Karpas-422 (cell line): ENCODE data around the gene LINC01488. TPM values are rescaled to one million over a fixed set of nuclear protein-coding genes. Genes with fewer than 3 reads are reported as not detected.

Source experiments
- DNase-seq: peaks from one replicate; pipeline ENCODE4 v3.0.0-alpha.2; 2015
- H2AFZ ChIP-seq: fragments of 200-600 bp; sonication (generic); 2 replicates; pipeline ENCODE4 v1.6.1; 2014; ENCODE audit warnings: antibody characterized with exemption, low read length, mixed read lengths
- H3K27ac ChIP-seq: fragments of 200-600 bp; sonication (generic); 2 replicates; pipeline ENCODE4 v1.5.1; 2014; ENCODE audit warnings: mild to moderate bottlenecking, low read length, moderate library complexity
- H3K27me3 ChIP-seq: fragments of 200-600 bp; sonication (generic); 2 replicates; pipeline ENCODE4 v1.6.1; 2014; ENCODE audit warnings: low read length, mixed read lengths
- H3K36me3 ChIP-seq: fragments of 200-600 bp; sonication (generic); 2 replicates; pipeline ENCODE4 v1.6.1; 2014; ENCODE audit warnings: low read length, mixed read lengths; ENCODE audit not compliant: insufficient read depth
- H3K4me1 ChIP-seq: fragments of 200-600 bp; sonication (generic); 2 replicates; pipeline ENCODE4 v1.6.1; 2014; ENCODE audit warnings: mild to moderate bottlenecking, low read length, mixed read lengths
- H3K4me2 ChIP-seq: fragments of 200-600 bp; sonication (generic); 2 replicates; pipeline ENCODE4 v1.6.1; 2014; ENCODE audit warnings: low read length, low read depth, mild to moderate bottlenecking; ENCODE audit not compliant: poor library complexity, severe bottlenecking
- H3K4me3 ChIP-seq: fragments of 200-600 bp; sonication (generic); 2 replicates; pipeline ENCODE4 v1.5.1; 2014; ENCODE audit warnings: mild to moderate bottlenecking, antibody characterized with exemption, low read length, mixed read lengths
- H3K79me2 ChIP-seq: fragments of 200-600 bp; sonication (generic); 2 replicates; pipeline ENCODE4 v1.6.1; 2014; ENCODE audit warnings: mild to moderate bottlenecking, low read length, mixed read lengths
- H3K9ac ChIP-seq: fragments of 200-600 bp; sonication (generic); 2 replicates; pipeline ENCODE4 v1.6.0; 2014; ENCODE audit warnings: low read length
- H3K9me2 ChIP-seq: fragments of 200-600 bp; sonication (generic), shearing (Covaris generic); replicated peaks from 2 replicates; pipeline ENCODE4 v1.6.0; 2014; ENCODE audit warnings: mild to moderate bottlenecking, low read length, moderate library complexity; ENCODE audit not compliant: insufficient read depth
- H3K9me3 ChIP-seq: fragments of 300-700, 200-600 bp; sonication (generic); 2 replicates; pipeline ENCODE4 v1.6.1; 2014; ENCODE audit warnings: low read length, mixed read lengths
- H4K20me1 ChIP-seq: fragments of 200-600 bp; sonication (generic); 2 replicates; pipeline ENCODE4 v1.6.1; 2014; ENCODE audit warnings: mild to moderate bottlenecking, antibody characterized with exemption, low read length, low read depth; ENCODE audit not compliant: insufficient read depth
- total RNA-seq: library from RNA; depleted of rRNA; stranded (reverse); fragments of >200 nt; shearing (Covaris generic); gene quantifications from 2 replicates; pipeline ENCODE4 v1.2.3, GENCODE V29; 2014; ENCODE audit warnings: low replicate concordance

Gene LINC01488
- total RNA-seq, 1 experiment from 2014 or later, result not detected

DNA sequence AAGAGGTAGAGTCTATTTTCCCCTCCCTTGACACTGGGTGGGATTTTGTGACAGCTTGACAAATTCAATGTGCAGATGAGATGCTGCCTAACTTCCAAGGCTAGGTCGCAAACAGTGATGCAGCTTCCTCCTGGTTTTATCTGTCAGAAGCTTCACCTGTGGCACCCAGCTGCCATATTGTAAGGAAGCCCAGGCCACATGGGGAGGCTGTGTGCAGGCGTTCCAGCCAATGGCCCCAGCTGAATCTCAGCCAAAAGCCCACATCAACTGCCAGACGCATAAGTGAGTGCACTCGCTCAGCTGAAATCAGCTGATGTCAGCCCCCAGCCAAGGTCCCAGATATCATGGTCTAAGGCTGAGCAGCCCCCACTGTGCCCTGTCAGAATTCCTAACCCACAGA lies 24.8 kb upstream of the LINC01488 start:
- DNase-seq, result no peak
- Histone ChIP-seq H3K79me2 (no peaks in the 10 kb centered on the region), H3K4me3 (no peak overlapping the region), H3K9me3 (no peaks in the 10 kb centered on the region), H2AFZ (no peak overlapping the region), H3K36me3 (no peaks in the 10 kb centered on the region), H4K20me1 (no peaks in the 10 kb centered on the region), H3K4me1 (no peaks in the 10 kb centered on the region), H3K4me2 (no peak overlapping the region), H3K27me3 (no peaks in the 10 kb centered on the region), H3K9me2 (no peaks in the 10 kb centered on the region), H3K27ac (no peak overlapping the region), H3K9ac (no peak overlapping the region)

DNA sequence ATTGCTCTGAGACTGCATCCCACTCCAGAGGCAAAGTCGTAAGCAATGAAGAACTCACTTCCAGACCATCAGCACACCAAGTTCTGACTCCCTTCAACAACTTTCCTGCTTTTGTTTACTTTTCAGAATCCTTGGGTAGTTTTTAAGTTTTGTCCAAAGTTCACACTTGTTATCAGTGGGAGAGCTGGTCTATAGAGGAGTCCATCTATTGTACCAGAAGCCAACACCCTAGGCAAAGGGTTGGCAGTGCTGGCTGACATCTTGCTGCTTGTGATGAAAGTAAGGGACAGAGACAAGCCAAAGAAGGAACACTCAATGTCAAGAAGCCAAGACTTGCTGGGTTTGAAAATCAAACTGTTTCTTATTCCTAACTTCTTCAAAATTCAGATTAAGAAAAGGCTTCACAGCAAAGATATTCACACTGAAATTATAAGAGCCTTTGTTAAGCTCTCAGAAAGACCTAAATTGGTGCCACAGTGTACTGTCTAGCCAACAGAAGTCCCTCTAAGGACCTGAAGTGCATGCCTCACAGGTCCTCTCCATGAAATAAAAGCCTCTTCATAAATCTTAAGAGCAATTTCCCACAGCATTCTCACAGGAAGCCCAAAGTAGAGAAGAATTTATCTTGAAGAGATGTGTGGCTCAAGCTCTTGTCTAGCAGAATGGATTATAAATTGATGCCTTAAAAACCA lies 21.5 kb upstream of the LINC01488 start:
- DNase-seq, result no peak
- no peaks in the 10 kb centered on the region for H3K27me3 ChIP-seq
- no peaks in the 10 kb centered on the region for H3K9me2 ChIP-seq
- H3K9me3 ChIP-seq, result no peaks in the 10 kb centered on the region
- H2AFZ ChIP-seq, result no peak overlapping the region
- no peak overlapping the region for H3K27ac ChIP-seq
- no peak overlapping the region for H3K9ac ChIP-seq
- no peaks in the 10 kb centered on the region for H3K36me3 ChIP-seq
- H3K4me1 ChIP-seq, result no peaks in the 10 kb centered on the region
- H4K20me1 ChIP-seq, result no peaks in the 10 kb centered on the region
- H3K4me2 ChIP-seq, result no peak overlapping the region
- no peaks in the 10 kb centered on the region for H3K79me2 ChIP-seq
- H3K4me3 ChIP-seq, result no peak overlapping the region

- Histone ChIP-seq H3K9me3 (no peaks in the 10 kb centered on the region), H3K4me1 (no peaks in the 10 kb centered on the region), H3K4me2 (no peak overlapping the region), H3K4me3 (no peak overlapping the region), H3K36me3 (no peaks in the 10 kb centered on the region), H4K20me1 (no peaks in the 10 kb centered on the region), H3K9ac (no peak overlapping the region), H2AFZ (no peak overlapping the region), H3K27ac (no peak overlapping the region), H3K79me2 (no peaks in the 10 kb centered on the region), H3K27me3 (no peaks in the 10 kb centered on the region), H3K9me2 (no peaks in the 10 kb centered on the region)
- DNase-seq, result no peak
Observed at GRCh38 chr11:69460540-69461257, 20.8 kb upstream of the LINC01488 start.

DNA sequence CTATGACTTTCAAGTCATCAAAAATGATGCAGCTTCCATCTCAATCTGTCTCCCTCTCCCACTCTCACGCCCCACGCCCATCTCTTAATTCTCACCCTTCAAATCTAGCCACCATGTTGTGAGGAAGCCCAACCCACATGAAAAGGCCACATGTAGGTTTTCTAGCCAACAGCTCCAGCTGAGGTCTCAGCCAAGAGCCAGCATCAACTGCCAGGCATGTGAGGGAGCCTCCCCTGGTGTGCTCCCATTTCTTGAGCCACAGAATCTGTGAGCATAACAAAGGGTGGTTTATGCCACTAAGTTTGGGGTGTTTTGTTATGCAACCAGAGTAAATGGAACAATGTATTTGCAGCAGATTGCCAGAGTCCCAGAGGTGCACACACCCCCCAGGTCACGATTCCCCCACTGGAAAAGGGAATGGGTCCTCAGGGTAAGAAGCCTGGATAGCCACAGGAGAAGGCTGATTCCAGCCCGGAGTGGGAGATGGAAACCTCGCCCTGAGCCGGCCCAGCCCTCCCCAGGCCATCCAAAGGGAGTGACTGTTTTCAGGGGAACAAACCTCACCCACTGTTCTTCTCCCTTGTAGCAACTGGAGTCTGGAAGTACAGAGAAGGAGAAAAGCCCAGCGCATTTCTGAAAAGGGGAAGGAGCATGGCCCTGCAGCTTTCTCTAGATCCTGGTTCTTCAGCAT lies 20.0 kb upstream of the LINC01488 start:
- Histone ChIP-seq H3K4me2 (no peak overlapping the region), H3K27me3 (no peaks in the 10 kb centered on the region), H3K9me3 (no peaks in the 10 kb centered on the region), H3K9ac (no peak overlapping the region), H3K4me3 (no peak overlapping the region), H4K20me1 (no peaks in the 10 kb centered on the region), H3K36me3 (no peaks in the 10 kb centered on the region), H2AFZ (no peak overlapping the region), H3K79me2 (no peaks in the 10 kb centered on the region), H3K27ac (no peak overlapping the region), H3K4me1 (no peaks in the 10 kb centered on the region), H3K9me2 (no peaks in the 10 kb centered on the region)
- no peak for DNase-seq

GRCh38 chr11:69462106-69462951 lies 19.1 kb upstream of the LINC01488 start:
- Histone ChIP-seq H3K79me2 (no peaks in the 10 kb centered on the region), H3K4me2 (no peak overlapping the region), H3K9me3 (no peaks in the 10 kb centered on the region), H3K27ac (no peak overlapping the region), H4K20me1 (no peaks in the 10 kb centered on the region), H3K4me3 (no peak overlapping the region), H3K9ac (no peak overlapping the region), H2AFZ (no peak overlapping the region), H3K36me3 (no peaks in the 10 kb centered on the region), H3K27me3 (no peaks in the 10 kb centered on the region), H3K9me2 (no peaks in the 10 kb centered on the region), H3K4me1 (no peaks in the 10 kb centered on the region)
- no peak for DNase-seq

- H3K9ac ChIP-seq, result no peak overlapping the region
- H3K4me1 ChIP-seq, result no peaks in the 10 kb centered on the region
- no peak overlapping the region for H3K4me2 ChIP-seq
- no peak overlapping the region for H2AFZ ChIP-seq
- H3K36me3 ChIP-seq, result no peaks in the 10 kb centered on the region
- H4K20me1 ChIP-seq, result no peaks in the 10 kb centered on the region
- H3K4me3 ChIP-seq, result no peak overlapping the region
- DNase-seq, result no peak
- no peaks in the 10 kb centered on the region for H3K79me2 ChIP-seq
- no peak overlapping the region for H3K27ac ChIP-seq
- H3K27me3 ChIP-seq, result no peaks in the 10 kb centered on the region
- no peaks in the 10 kb centered on the region for H3K9me3 ChIP-seq
- no peaks in the 10 kb centered on the region for H3K9me2 ChIP-seq
Observed at GRCh38 chr11:69463181-69463994, 18.1 kb upstream of the LINC01488 start.

GRCh38 chr11:69463995-69464960 lies 17.2 kb upstream of the LINC01488 start:
- H3K9me2 ChIP-seq, result no peaks in the 10 kb centered on the region
- no peak for DNase-seq
- no peaks in the 10 kb centered on the region for H3K9me3 ChIP-seq
- no peaks in the 10 kb centered on the region for H4K20me1 ChIP-seq
- no peak overlapping the region for H3K4me2 ChIP-seq
- H3K27me3 ChIP-seq, result no peaks in the 10 kb centered on the region
- H3K36me3 ChIP-seq, result no peaks in the 10 kb centered on the region
- no peaks in the 10 kb centered on the region for H3K79me2 ChIP-seq
- H3K4me1 ChIP-seq, result no peaks in the 10 kb centered on the region
- no peak overlapping the region for H3K27ac ChIP-seq
- H3K4me3 ChIP-seq, result no peak overlapping the region
- H2AFZ ChIP-seq, result no peak overlapping the region
- no peak overlapping the region for H3K9ac ChIP-seq
